CD4-positive, alpha-beta T cell treated with Interleukin-17A for 4 hours (primary cell): ENCODE measurements around the gene RALGAPA2.

Source experiments
- DNase-seq: peaks from one replicate; pipeline ENCODE4 v3.0.0-alpha.2; 2020; ENCODE audit warnings: mixed read lengths

The RALGAPA2 gene

GRCh38 chr20:20530428-20531151 lies 181.9 kb downstream of the RALGAPA2 start:
- no peak for DNase-seq

DNA sequence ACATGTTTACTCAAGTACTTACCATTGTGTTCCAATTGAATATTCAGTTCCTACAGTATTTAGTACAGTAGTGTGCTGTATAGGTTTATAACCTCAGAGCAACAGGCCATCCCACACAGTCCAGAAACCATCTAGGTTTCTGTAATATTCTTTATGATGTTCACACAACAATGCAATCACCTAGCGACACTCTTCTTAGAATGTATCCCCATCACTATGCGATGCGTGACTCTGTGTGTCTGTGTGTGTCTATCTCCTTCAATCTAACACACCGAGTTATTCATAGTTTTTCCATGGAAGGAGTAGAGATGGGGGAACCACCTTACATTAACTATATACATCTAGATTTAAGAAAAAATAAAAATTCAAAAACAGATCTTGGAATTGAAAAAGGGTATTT lies 182.8 kb downstream of the RALGAPA2 start:
- no peak for DNase-seq

GRCh38 chr20:20528861-20529260 lies 183.6 kb downstream of the RALGAPA2 start:
- DNase-seq, result no peak

DNA sequence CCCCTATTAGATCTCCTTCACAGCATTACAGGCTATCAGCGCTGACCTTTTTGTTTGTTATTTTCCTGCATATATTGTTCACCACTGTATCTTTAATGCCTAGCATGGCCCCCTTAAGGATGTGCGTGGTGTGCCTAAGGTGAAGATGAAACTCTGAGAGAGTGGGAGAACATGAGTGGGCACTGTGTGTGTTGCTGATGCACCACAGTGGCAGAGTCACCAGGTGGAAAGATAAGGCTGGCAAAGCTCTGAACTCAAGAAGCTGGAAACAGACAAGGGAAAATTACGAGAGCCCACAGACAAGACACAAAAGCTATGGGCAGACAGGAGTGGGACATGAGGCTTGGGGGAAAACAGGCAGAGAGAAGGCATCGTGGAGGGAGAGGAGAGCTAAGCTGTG lies 184.8 kb downstream of the RALGAPA2 start:
- DNase-seq, result no peak

DNA sequence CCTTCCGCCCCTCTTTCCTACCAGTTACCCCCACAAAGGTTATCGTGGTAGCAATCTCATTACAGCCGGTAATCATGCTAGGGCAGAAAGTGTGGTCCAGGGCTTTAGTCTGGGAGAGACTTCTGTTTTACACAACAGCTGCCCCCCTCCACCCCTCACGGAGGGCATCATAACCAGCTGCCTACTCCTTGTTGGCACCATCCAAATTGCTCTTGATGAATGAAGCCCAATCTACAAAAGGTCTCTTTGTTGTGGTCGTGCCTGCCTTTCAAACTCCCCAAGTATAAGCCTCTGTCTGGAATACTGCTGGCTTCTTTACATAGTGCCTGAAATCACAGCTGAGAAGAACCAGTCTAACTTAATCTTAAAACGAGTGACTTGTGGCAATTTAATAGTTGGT lies 186.7 kb downstream of the RALGAPA2 start:
- no peak for DNase-seq

GRCh38 chr20:20525214-20525613 lies 187.2 kb downstream of the RALGAPA2 start:
- no peak for DNase-seq

DNA sequence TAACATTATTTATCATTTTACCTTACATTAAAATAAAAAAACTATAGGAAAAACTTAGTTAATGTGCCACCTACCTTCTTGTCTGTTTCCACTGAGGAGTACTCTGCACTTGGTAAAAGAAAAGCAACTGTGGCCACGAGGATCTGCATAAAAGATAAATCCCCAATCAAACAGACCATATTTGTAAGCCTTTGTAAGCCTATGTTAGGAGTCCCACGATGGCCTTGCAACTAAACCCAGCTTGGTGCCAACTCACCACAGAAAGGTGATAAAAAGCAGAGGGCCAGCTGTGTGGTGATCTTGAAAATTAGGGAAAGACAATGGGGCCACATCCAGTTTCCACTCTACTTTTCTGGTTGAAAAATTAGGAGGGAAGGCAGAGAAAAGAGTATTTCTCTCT lies 187.7 kb downstream of the RALGAPA2 start:
- DNase-seq, result no peak

- DNase-seq, result no peak
Observed at GRCh38 chr20:20521736-20522135, 190.7 kb downstream of the RALGAPA2 start.

GRCh38 chr20:20520776-20521175 lies 191.7 kb downstream of the RALGAPA2 start:
- DNase-seq, result no peak

DNA sequence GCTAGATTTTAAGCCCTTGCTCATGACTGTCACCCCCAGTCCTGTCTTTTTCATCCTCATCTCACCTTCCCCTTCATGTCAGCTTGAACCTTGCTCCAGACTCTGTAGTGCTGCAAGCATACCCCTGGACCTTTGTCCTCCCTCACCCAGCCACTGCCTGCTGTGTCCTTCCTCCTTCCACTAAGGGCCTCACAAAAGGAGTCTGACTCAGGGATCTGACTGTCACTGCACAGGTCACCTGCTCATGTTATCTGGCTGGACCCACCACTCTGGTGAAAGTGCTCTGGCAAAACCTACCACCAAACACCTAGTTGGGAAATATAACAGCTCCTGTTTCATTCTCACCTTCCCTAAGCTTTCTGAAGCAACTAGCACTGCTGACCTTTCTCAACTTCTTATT lies 193.2 kb downstream of the RALGAPA2 start:
- DNase-seq, result no peak

- DNase-seq, result no peak
Observed at GRCh38 chr20:20518263-20518662, 194.2 kb downstream of the RALGAPA2 start.

DNA sequence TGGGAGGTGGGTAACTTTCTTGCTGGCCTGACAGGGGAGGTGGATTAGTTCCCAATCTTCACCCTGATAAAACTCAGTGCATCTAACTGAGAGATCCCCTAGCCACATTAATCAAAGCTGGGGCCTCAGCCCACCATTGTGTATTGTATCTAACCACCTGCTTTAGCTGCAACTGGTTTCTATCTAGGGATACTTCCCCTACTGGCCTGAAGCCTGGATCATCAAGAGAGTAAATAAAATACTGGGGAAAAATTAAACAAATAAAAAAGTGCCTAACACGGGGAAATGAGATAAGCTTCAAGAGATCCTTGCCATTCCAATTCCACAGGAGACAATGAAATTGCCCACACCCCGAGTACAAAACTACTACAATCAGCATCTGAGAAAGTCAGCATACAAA lies 195.1 kb downstream of the RALGAPA2 start:
- no peak for DNase-seq

DNA sequence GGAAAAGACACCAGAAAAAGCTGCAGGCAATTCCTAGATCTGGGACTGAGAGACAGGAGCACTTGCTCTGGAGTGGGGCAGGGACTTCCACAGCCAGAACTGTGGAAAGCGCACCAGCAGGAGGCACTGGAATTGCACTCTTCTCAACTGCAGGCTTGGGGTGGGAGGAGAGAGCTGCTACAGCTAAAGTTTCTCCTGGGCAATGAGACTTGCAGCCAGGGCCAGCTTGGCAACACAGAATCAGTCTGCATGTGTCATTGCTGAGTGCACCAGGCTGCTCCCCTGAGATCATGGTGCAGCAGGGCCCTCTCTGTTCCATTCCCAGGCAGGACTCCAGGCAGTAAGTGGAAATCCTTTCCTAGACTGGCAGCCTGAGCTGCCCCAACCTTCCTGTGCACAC lies 198.7 kb downstream of the RALGAPA2 start:
- DNase-seq, result no peak

DNA sequence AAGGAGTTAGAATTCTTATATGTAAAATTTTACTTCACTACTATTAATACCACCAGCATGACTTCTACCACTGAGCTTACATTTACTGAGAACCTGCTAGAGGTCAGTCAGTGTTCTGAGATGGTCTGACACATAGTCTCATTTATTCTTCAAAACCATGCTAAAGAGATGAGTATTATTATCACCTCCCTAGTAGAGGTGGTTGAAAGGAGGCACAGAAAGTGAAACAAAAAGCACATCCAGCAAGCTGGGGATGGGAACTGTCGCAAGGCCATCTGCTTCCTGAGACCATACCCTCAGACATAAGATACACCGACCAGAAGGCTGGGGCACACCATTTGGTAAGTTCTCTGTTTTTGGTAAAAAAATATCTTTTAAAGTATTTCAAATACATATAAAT lies 206.9 kb downstream of the RALGAPA2 start:
- DNase-seq, result no peak

DNA sequence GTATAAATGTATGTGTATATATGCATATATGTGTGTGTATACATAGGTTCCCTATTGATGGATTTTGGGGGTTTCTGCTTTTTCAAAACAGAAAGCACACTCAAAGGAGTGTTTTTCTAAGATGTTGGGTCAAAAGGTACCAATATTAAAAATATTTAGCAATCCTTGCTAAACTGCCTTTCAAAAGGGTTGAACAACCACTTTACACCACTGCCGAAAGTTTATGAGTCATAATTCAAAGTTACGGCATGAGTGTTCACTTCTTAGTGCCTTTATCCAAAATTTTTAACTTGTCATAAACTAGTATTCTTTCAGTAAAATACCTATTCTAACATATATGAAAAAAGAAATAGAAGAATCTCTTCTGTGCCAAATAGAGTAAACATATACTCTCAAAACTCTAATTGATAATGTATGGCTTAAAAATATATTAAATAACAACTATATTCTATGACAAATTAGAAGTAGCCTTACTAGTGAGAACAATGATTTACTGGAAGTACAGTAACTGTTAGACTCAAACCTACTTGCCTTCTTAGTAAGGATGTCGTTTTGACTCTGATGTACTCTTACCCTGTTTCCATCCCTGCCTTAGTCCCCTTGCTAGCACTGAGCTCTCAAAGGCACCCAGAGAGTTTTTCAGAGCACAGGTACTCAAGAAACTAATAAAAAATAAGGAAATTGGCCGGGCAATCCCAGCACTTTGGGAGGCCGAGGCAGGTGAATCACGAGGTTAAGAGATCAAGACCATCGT lies 208.5 kb downstream of the RALGAPA2 start:
- DNase-seq, result no peak

- no peak for DNase-seq
Observed at GRCh38 chr20:20501128-20501527, 211.3 kb downstream of the RALGAPA2 start.

DNA sequence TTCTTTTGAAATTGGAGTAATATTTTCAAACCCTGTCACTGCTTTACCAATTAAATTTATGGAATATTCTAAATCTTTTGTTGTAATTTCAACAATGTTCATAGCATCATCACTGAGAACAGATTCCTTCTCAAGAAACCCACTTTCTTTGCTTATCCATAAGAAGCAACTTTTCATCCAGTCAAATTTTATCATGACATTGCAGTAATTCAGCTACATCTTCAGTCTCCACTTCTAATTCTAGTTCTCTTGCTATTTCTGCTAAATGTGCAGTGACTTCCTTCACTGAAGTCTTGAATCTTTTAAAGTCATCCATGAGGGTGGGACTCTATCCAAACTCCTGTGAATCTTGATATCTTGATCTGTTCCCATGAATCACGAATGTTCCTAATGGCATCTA lies 212.1 kb downstream of the RALGAPA2 start:
- no peak for DNase-seq

- no peak for DNase-seq
Observed at GRCh38 chr20:20499439-20499838, 213.0 kb downstream of the RALGAPA2 start.

GRCh38 chr20:20498076-20498861 lies 214.2 kb downstream of the RALGAPA2 start:
- DNase-seq, result no peak

DNA sequence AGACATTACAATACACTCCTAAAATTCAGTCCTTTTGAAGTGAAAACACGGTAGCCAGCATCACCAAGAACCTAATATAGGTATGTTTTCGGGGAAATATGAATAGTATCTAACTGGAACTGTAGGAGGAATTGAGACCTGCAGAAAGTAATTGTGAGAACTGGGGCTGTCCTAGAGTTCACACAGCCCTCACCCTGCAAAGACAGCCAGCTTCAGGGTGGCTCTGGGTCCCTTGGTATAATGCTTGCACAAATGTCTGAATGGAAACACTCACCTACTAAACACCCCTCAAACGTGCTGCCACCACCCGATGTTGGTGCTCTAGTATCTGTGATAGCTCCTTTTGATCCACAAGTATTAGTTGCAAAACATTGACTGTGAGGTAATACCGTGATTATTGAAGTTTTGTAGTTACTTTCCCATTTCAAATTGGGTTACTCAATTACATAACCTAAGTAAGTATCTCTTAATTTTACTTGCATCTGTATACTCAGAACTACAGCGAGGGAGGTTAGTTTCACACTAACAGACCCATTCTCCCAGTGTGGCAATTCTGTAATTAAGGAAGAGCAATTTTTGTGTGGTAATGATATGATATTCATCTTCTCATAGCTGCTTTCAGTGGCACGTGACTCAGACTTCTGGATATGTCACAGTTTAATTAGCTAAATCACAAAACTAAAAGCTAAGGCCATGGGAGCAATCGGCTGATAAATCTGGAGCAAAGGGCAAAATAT lies 215.0 kb downstream of the RALGAPA2 start:
- no peak for DNase-seq

GRCh38 chr20:20495729-20496503 lies 216.5 kb downstream of the RALGAPA2 start:
- DNase-seq, result no peak

DNA sequence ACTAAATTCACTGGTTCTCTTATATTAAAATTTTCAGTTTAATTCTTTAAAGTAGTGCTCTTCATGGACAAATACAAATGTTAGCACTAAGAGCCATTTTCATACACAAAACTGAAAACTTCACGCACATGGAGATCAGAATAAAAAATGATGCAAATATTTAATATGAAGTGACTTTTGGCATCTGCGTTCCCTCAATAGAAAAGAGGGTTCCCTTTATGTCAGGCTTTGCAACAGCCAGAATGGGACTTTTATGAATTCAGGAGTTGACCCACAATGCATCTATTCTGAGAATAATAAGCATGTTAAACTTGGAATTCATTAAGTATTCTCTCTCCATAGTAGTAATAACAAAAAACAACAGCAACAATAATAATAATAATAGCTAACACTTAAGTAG lies 218.7 kb downstream of the RALGAPA2 start:
- no peak for DNase-seq
